Activated gamma-delta T cell treated with Interleukin-2 at 50 U/mL for 16 hours (primary cell): ENCODE data around the gene ACADSB.
A peak's percentile ranks its signal among the peaks of the same experiment; 100 is the strongest.

Source experiments
- DNase-seq: peaks from one replicate; pipeline ENCODE4 v3.0.0-alpha.2; 2020

Gene ACADSB

DNA sequence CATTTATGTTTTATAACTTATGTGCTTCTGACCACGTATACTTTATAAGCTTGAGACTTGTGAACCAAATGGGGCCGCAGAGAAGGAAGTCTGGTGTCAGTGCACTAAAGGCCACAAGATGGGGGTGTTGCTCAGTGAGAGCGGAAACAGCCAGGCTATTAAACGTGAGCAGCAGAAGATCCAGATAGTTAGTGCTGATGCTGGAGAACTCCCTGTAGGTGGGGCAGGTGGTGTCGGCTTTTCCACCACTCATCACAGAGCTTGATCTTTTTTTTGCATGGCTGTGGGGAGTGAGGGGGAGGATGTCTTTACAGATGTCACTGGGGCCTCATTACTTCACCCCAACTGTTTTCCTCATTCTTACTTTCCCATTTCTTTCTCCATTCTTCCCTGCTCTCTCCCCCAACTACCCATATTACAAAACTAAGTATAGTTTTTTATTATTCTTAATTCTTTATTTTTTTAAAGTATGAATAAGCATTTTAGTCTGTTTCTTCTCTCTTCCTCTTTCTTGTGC is 34.7 kb downstream of the ACADSB start:
- DNase-seq = peak; percentile 18

DNA sequence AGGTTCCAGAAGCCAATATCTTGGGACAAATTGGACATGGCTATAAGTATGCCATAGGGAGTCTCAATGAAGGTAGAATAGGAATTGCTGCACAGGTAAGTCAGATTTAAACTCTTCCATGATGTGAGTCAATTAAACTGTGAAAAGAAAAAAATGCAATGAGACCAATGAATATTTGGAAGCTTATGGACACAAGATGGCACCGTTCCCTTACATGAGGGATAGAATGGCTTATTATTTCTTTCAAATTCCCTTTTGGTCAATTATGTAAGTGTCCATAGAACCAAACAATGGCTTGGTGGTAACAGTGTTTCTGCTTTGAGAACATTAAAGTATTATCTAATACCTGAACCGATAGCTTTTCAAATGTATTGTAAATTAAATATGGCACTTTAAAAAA is 35.6 kb downstream of the ACADSB start:
- no peak for DNase-seq

DNA sequence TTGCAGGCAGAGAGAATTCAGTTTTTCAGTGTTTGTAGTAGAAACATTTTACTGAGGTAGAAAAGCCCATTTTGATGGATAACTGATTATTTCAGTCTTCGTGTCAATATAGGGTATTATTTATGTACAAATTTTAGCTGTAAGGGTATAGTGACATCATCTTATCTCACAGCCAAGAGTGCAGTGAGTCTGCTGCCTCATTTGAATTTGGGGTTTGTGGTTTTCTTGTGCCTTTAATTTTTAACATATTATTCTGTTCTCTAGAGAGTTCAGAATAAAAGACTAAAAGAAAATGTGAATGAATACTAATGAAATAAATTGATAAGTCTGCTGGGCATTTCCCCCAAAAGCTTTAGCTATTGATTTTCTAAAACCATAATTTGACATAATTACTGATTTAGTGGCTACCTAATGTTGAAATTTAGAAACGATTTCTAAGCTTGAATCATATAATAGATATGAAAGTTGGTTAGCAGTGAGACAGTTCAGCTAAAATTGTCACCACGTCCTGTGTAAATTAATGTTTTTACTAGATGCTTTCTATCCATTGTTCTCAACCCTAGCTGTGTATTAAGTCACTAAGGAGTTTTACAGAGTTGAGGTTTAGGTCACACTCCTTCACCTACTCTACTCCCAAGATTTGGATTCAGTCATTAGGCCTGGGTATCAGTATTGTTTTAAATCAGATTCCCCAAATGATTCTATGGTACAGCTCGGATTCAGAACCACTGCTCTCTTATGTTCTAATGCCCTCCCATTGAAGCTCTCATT is 37.3 kb downstream of the ACADSB start:
- no peak for DNase-seq

DNA sequence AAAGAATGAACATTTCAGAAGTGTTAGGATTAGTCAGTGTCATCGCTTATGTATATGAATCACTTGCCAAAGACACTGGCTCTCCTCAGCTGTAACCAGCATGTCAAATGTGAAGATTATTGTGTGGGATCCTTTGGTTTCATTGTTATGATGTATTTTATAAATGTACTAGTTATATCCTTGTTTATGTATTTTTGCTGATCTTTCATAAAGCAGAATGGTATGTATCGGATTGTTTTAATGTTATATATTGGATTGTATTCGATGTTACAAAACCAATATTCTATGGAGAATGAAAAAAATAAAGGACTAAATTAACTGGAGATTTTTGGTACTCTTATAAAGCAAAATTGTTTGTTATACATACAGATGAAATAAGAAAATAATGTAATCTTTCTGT is 49.2 kb downstream of the ACADSB start:
- no peak for DNase-seq

DNA sequence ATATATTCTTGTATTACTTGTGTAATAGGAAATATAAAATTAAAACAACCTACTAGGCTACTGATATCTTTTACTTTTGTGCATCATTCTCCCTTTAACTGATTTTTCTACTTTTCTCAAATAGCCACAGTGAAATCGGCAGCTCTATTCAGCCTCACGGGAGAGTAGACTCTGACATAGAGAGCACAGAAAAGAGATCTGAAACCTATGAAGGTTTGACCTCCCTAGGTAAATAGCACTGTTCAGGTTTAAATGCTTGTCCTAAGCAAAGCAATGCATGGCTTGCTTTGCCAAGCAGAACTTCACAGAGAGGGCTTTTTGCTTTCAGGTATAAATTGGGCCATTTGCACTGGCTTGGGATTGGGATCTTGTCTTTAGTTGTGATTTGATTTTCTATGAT is 53.1 kb downstream of the ACADSB start:
- no peak for DNase-seq

DNA sequence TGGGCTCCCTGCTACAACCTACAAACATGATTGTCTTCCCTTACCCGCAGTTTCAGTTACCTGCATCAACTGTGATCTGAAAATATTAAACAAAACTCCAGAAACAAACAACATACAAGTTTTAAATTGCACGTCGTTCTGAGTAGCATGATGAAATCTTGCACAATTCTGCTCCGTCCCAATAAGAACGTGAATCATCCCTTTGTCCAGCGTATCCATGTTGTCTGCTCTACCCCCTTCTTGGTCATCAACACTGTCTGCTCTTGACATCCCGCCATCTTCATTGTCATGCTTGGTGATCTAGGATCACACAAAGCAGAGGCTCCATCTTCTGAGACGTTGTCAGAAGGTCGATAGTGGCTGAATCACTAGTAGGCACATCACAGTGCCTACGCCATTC is 53.9 kb downstream of the ACADSB start:
- DNase-seq = no peak

DNA sequence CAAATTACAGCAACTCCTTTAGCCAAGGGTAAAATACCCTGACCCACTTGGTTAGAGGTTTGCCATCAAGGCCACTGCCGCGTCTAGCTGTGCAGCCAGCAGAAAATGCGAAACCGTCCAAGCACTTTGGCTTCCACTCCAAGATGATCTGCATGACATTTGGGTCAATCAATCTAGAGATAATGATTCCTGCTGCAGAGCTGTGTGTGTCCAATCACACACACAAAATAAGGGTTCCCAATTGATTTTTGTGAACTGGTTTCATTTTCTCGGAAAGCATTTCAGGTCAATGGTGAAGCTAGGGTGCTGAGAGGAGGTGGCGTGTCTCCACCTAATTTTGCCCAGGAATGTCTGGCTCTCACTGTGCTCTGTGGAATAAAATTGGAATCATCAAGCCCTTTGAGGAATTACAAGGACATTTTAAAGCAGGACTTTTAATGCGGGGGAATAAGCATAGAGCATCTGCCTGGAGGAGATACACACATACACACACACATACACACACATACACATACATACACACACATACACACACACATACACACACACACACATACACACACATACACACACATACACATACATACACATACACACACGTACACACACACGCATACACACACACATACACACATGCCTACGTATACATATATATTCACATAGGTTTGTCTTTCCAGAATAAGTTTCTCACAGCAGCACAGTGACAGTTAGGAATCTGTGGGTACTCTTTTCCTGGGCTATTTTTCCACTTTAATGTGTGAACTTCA is 59.5 kb downstream of the ACADSB start:
- DNase-seq = no peak

DNA sequence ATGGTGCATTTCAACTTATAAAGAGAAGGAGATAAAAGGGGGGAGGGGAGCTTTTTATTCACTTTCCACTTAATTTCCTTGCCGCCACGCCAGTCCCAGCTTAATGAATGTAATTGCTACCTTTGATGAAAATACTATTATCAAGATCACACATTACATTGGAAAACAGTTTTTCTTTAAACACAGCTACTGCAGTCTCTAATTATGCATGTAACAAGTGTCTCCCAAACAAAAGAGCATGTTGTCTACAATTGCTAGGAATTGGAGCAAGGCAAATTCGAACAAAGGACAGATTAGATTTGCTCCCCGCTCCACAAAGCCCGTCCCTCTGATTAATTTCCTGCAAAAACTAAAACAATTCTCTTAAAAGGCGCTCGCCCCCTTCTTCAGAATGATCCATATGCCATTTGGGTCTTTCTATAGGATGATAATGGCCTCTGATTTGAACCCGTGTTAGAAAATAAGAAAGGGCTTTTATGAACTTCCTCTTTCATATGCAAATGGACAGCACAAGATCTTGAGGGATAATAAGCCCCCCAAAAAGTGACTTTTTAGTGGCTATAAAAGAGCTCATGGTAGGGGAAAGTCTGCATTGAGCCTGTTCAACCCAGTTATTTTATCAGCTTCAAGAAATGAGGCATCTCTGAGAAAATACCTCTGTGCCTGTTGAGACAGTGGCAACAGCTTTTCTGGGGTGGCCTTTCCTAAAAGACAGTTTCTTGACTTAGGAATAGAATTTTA is 60.6 kb downstream of the ACADSB start:
- no peak for DNase-seq

DNA sequence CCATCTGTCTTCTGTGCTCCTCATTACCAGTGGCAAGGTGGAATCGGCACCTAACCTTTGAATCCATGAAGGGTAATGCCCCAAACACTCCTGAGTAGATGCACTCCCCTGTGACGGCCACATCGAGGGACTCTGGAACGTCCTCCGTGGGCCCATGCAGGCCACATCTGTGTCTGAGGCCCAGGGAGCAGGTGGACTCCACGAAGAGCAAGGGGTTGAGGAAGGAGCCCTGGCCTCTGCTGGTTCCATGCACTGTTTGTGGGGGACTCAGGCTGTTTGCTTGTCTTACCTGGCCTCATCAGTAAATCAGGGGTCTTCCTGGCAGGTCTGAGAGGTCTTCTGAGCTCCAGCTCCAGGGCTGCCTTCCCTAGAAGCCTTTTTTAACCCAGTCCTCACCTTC is 64.4 kb downstream of the ACADSB start:
- no peak for DNase-seq

DNA sequence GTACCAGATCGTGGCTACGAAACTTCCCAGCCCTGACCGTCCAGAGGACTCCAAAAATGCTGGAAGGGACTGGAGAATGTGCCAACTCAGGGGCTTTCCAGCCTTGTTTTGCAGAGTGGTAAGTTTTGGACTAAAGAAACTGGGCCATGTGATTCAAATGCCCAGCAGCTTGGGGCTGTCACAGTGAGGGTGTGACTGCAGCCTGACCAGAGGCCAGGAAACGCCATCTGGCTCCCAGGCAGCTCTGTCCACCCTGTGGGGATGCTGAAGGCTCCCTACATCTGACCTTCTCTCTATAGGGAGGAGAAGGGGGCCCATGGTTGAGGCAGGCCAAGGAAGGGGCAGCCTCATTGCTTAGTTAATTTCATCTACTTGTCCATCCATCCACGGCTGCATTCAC is 65.4 kb downstream of the ACADSB start:
- no peak for DNase-seq

DNA sequence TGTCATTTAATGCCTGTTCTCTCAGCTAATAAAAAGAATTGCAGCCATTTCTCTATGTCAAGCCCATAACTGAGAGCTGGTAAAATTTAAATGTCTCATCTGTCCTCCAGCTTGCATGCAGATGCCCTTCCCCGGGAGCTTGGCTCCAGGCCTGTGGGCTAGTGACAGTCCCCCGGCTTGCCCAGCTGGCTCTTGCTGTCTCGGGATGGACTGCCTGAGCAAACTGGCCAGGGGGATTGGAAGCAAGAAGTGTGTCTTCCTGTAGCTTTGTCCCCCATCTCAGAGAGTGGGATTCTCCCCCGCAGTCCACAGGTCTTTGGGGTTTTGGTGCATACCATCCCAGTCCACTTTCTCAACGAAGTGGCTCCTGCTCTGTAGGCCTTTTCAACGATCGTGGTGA is 73.1 kb downstream of the ACADSB start:
- DNase-seq = no peak

DNA sequence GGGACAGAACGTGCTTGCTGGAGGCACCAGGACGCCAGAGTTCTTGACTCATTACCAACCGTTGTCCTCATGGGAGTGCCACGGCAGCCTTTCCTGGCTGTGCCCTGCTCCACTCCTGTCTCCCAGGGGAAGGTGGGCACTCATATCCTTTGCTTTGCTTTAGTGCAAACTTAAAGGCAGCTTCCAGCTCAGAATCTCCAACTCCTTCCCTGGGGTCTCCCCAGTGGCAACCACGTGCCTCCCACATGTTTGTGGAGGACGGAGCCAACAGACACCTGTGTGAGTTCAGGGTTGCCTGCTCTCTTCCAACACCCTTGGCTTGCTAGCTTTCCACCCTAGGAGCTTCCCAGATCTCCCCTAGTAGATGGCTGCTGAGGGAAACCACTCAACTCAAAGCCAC is 75.0 kb downstream of the ACADSB start:
- no peak for DNase-seq

DNA sequence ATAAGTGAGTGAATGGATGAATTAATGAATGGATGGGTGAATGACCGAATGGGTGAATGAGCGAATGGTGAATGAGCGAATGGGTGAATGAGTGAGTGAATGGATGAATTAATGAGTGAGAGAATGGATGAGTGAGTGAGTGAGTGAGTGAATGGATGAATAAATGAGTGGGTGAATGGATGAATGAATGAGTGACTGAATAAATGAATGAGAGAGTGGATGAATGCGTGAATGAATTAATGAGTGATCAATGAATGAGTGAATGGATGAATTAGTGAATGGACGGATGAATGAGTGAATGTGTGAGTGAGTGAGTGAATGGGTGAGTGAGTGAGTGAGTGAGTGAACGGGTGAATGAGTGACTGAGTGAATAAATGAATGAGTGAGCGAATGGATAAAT is 77.5 kb downstream of the ACADSB start:
- no peak for DNase-seq

DNA sequence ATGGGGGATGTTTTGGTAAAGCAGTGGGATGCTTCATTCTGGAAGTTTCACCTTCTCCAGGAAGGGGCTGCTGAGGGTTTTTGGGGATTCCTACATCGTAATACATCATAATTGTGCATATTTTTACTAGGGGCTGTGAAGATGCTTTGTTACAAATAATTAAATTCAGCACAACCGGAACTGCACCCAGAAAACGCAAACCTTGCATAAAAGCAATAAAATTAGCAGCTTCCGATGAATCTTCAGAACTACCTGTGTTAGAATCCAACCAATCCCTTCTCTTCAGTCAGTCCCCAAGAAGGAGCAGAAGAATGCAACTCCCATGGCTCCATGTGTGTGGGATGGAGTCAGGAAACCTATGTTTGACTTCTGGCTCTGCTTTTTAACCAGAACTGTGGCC is 78.5 kb downstream of the ACADSB start:
- DNase-seq = no peak

DNA sequence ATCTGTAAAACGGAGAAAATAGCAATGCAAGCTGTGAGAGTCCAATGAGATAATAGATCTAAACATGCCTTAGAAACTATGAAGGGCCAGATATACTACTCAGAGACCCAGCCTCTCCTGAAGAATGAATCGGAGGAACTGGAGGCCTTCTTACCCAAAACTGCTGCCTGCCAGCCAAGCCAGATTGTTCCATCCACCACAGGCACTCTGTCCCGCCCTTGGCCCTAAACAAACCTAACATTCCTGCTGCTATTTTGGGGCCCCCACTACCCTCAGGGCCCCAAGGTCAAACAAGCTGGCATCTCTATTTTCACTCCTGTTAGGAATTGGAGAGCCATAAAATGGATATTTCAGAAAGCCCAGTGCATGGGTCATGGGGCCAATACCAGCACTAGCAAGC is 79.0 kb downstream of the ACADSB start:
- DNase-seq = no peak

DNA sequence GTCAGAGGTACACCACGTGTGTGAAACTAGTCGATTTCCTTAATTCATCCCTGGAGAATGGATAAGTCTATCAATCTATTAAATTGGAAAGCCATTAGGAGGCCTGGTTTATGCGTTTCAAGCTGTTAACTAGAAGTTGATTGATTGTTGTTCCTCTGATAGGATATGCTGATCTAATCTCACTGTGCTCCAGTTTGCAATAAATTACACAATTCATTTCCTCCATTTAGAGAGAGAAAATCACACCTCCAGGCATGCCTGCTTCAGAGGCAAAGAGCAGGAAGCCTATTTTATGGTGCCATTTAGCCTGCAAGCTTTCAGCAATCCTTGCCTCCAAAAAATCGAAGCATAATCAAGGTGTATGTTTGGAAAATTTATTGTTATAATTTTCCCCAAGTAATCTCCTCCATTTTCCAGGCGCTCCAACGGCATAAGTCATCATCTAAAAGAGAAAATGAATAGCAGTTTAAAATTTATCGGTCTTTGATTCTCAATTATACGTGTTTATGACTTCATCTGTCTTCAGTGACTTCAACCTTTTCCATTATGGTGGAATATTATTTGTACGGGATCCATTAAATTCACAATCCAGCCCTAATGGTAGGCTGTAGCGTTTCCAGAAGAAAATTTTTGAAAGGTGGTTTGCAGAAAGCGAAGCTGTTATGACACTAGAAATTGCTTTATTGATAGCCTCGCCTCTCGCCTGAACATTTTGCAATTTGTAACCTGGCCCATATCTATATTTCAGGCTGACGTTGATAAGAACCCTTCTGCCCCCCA is 84.0 kb downstream of the ACADSB start:
- no peak for DNase-seq

DNA sequence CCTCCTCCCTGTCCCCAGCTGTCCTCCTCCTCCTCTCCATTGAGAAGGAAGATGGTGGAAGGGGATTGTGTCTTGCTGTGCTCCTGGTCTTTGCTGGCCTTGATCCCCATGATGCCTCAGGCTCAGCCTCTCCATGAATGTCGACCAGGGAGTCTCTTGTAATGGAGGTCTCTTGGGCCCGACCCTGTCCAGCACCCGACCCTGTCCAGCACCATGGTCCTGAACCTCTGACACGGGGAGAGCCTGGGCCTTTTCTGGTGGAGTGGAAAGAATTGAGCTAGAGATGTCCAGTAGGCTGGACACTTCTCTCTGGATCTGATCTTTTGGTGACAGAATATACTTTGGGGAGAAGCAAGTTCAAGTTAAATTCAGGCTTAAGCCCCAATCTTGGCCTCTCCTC is 84.7 kb downstream of the ACADSB start:
- DNase-seq = no peak

DNA sequence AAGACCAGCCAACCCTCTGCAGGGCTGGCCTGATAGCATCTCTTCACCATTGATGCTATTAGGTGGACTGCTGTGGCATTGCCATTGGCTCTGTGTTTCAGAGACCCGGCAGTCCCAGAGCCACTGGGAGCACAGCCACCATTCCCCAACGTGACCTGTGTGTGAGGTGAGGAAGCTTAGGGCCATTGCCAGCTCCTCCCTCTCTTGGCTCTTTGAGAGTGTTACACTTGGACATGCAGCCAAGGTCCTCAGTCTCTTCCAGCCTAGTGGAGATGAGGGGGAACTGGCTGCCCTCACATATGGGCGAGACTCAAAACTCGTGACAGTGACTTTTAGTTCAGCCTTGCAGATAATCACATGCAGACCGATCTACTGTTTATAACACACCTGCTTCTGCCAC is 87.6 kb downstream of the ACADSB start:
- no peak for DNase-seq

DNA sequence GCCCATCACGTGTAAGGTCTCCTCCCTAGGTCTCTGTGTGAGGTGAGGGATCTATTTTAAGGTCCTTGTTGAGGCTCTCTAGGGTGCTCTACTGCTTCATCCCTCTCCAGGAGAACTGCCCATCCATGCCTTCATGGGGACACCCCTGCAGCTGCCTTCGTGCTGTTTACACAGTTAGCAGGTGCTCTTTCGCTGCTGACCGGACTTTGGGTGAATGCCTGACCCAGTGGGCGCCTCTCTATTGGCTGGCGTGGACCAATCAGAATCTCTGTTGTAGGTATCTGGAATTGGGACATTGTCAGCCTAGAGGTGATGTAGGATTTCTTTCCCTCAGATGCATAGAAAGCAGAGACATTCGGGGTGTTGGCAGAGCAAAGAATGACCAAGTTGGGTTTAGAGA is 88.2 kb downstream of the ACADSB start:
- DNase-seq = no peak

DNA sequence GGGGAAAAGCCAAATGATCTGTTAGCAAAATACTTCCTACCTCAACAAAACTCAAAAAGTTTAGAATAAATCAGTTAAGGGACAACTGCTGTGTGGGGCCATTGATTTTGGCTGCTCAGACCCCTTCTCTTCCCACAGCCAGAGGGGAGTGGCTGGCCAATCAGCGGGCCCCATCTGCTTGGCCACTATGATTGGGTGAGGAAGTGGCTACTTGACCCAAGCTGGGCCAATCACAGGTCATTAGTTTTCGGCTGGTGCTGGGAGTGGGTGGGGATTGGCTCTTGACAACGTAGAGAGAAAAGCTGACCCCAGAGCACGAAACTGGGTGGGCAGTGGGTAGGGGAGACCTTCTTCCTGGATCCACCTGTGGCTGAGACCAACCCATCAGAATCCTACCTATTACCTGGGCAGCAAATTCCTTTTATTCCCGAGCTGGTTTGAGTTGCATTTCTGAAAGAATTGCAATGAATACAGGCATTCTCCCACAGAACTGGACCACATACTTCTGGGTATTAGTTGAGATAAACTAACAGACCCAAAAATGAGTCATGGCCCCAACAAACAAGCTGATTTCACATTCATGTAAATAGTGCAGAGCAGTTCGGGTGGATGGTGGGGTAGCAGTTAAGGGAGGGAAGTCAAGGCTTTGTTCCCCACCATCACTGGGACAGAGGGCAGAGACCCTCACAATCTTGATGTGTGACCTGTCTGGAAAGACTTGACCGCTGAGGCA is 91.4 kb downstream of the ACADSB start:
- DNase-seq = no peak

DNA sequence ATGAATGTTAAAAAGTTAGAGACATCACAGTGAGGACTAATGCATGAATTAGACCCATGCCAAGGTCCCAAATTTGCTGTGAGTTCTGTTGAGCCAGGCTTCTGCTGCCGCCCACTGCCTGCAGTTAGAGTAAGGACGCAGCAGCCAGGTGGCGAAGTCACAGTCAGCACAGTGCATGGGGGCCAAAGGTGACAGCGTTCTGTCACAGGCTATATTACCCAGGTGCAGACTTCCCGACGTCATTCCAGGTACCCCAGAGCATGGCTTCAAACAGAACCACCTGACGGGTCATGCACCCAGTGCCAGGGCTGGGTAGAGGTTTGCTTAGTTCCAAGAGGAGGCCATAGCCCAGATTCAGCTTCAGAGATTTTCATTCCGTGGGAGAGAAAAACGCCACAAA is 93.1 kb downstream of the ACADSB start:
- DNase-seq = no peak

DNA sequence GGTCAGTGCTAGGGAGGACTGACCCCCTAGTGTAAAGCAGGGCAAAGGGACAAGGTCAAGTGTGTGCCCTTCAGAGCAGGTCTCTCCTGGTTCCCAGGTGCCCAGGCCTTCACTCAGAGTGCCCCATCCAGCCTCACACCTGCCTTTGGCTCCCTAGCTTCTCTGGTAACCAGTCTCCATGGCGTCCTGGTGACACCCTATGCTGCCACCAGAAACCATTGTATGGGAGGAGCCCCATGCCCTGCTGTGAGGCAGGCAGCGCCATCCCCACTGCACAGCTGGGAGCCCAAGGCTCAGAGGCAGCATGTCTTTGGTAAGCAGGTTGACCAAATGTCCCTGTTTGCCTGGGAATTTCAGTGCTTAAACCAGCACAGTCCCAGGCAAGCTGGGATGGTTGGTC is 93.9 kb downstream of the ACADSB start:
- no peak for DNase-seq
